Measurements from ENCODE around the gene CBX6. TPM values are rescaled to one million over a fixed set of nuclear protein-coding genes. Genes with fewer than 3 reads are reported as not detected.

CBX6 gene
- total RNA-seq = 40.7 and 43.2 TPM in 2 replicates

GRCh38 chr22:38872172-38872830, at the start of gene CBX6:
Gene CBX6 (minus strand): TSS chr22:38872216. CDS start chr22:38872190, 26 bp downstream.

DNA sequence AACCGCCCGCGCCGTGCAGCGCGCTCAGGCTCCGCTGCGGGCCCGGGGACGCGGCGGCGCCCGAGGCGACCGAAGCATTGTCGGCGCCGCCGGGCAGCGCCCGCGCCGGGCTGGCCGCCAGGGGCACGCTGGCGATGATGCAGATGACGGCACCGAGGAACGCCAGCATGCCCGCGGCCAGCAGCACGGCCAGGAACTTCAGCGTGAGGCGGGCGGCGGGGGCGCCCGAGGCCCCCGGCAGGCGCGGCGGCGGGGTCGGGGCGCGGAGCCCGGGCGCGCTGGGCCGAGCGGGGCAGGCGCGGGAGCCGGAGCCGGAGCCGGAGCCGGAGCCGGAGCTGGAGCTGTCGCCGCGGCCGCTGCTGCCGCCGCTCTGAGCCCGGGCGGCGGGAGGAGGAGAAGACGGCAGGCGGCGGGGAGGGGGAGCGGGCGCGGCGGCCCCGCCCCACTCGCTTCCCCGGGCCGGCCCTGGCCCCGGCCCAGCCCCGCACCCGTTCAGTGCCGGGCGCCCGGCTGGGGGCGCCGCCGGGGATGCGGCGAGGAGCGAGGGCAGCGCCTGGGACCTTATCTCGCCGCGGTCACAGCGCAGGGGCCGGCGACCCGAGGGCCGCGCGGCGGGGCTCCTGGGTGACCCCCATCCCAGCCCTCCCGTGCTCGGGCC, 28.2 kb downstream of the CBX6 start, which contains the start of gene NPTXR:
NPTXR (minus strand) TSS at position 372 of the 658 bp plus-strand sequence.

Other genes starting within 250 kb of the CBX6 start
- 0.67 and 1.8 TPM in 2 replicates for gene FAM227A, start 215.8 kb downstream of the CBX6 start, total RNA-seq
- gene CBY1, start 215.6 kb downstream of the CBX6 start, total RNA-seq = 20.7 and 21.6 TPM in 2 replicates
- 73.9 and 75.8 TPM in 2 replicates for gene TOMM22, start 190.3 kb downstream of the CBX6 start, total RNA-seq
- 45.0 and 49.6 TPM in 2 replicates for gene JOSD1, start 171.3 kb downstream of the CBX6 start, total RNA-seq
- 27.7 and 28.2 TPM in 2 replicates for gene GTPBP1, start 166.3 kb downstream of the CBX6 start, total RNA-seq
- 93.1 and 94.7 TPM in 2 replicates for gene SUN2, start 116.2 kb downstream of the CBX6 start, total RNA-seq
- 15.3 and 20.1 TPM in 2 replicates for gene DNAL4, start 78.1 kb downstream of the CBX6 start, total RNA-seq
- gene NPTXR, start 28.2 kb downstream of the CBX6 start, total RNA-seq = 0.59 and 0.84 TPM in 2 replicates
- not detected in 2 replicates for gene APOBEC3A, start 85.4 kb upstream of the CBX6 start, total RNA-seq
- gene APOBEC3B, start 110.1 kb upstream of the CBX6 start, total RNA-seq = 23.4 and 31.2 TPM in 2 replicates
- 22.4 and 24.5 TPM in 2 replicates for gene APOBEC3C, start 142.0 kb upstream of the CBX6 start, total RNA-seq
- 0.50 and 1.2 TPM in 2 replicates for gene APOBEC3D, start 148.9 kb upstream of the CBX6 start, total RNA-seq
- 5.1 and 7.4 TPM in 2 replicates for gene APOBEC3F, start 168.6 kb upstream of the CBX6 start, total RNA-seq
- 7.2 and 7.7 TPM in 2 replicates for gene APOBEC3G, start 205.1 kb upstream of the CBX6 start, total RNA-seq
- 0.30 TPM in 1 of 2 replicates, not detected in the other for gene APOBEC3H, start 225.0 kb upstream of the CBX6 start, total RNA-seq

All from bronchus fibroblast of lung (primary cell).